GM08714 (cell line): ENCODE measurements around the gene COL21A1.

Experiments used
- H3K4me3 ChIP-seq: fragments of 200-500 bp; sonication (Bioruptor generic); 2 replicates; pipeline ENCODE4 v1.5.1; 2014; ENCODE audit warnings: mild to moderate bottlenecking, low read length, inconsistent platforms
- ZNF274 ChIP-seq: IDR thresholded peaks from 2 replicates; pipeline ENCODE4 v1.6.1; 2012; ENCODE audit warnings: mild to moderate bottlenecking, low read depth, low read length

Gene COL21A1

DNA sequence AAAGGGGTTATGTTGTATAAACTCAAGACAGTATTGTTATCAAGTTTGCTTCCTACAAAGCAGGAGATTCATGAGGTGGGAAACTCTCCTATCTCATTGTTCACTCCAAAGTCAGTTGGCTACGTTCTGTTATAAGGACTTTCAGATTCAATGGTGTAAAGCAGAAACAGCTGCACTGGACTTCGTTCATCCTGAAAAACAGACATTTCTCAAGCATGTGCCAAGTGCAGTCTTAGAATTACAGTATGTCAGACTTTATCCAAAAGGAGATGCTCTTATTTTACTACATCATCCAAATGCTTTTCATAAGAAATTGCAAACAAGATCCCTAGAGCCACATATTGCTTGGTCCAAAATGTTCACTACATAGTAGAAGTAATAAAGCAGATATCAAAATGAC, 14.9 kb downstream of the COL21A1 start:
- TF ChIP-seq ZNF274 = no peak
- H3K4me3 ChIP-seq = no peak overlapping the region

DNA sequence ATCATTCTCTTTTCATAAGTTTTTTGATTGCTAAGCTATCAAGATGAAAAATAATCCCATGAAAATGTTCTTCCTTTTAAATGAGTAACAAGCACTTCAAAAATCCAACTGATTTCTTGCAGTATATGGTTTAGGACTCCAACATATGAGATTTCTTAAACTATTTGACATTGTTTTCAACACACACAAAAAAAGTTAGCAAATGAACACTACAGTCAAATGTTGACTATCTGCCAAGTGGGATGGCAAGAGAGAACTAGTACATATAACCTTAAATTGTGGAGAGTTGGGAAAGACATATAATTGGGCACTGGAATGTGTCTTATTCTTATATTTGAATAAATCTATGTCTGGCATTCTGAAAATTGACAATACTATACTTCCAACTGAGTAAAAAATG, 15.6 kb downstream of the COL21A1 start:
- TF ChIP-seq ZNF274 = no peak
- no peak overlapping the region for H3K4me3 ChIP-seq

DNA sequence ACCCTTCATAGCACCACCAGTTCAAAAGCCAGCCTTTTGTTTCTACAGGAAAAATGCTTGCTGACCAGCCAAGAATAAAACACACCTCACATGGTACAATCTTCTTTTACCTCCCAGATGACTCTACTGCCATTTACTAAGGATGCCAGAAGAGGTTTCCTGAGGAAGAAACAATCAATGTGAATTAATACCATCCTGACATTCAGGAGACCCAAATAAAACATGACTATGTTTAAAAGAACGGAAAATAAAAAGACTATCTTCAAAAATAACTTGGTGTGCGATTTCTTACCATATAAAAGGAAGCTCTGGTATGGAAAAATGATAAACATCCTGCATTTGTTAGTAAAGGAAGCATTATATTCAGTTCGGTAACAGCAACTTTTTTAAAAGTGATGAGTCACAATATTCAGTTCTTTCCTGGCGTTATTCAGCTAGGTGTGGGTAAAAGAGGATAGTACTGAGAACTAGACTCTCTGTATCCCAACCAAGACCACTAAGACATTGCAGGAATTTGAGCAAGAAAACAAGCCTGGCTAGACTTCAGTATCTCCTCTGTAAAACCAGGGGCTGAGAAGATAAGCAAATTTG, 16.3 kb downstream of the COL21A1 start:
- TF ChIP-seq ZNF274 = no peak
- no peak overlapping the region for H3K4me3 ChIP-seq

DNA sequence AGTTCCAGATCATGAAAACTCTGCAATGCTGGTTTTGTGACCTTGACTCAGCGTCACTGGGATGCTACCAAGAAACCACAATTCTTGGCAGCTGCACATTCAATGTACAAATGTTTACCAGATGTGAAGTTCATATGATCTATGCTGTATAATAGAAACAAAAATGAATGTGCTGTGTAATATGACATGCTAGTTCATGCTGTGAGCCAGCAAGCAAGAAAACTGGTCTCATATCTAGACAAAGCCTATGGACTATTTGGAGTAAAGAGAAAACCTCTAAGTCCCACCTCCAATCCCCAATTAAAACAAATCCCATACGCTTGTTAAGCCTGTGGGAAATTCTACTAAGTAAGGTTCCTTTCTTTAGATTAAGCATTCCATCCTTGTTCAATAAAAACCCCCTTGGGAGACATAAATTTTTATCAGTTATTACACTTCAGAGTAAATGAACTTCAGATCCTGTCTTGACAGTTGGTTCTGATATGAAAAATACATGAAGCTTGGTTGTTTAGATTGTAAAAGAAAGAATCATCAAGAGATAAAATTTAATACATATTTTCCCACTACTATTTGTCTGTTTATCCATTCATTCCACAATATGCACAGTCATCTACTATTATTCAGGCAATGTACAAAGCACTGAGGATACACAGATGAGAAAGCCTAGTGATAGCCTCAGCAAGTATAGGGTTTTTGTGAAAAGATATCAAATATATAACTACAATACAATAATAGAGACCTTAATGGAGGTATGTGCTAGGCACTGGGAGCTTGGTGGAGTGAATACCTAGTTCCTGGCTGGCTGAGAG, 20.1 kb downstream of the COL21A1 start:
- no peak for TF ChIP-seq ZNF274
- H3K4me3 ChIP-seq = no peak overlapping the region

DNA sequence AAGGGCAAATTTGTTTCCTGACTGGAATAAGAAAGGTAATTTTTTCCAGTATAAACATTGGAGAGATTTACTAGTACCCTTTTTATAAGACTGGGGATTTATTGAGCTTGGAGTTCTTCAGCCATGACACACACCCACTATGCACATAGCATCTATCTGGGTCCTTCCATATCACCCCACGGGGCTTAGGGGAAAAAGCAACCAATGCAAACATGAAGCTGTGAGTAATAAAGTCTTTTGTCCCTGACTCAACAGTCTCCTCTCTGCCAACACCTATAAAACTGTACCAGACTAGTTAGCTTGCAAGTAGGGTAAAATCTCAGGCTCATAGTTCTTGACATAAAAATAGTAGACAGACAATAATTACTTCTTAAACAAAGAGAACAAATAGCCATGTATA, 23.4 kb downstream of the COL21A1 start:
- no peak for TF ChIP-seq ZNF274
- no peak overlapping the region for H3K4me3 ChIP-seq

DNA sequence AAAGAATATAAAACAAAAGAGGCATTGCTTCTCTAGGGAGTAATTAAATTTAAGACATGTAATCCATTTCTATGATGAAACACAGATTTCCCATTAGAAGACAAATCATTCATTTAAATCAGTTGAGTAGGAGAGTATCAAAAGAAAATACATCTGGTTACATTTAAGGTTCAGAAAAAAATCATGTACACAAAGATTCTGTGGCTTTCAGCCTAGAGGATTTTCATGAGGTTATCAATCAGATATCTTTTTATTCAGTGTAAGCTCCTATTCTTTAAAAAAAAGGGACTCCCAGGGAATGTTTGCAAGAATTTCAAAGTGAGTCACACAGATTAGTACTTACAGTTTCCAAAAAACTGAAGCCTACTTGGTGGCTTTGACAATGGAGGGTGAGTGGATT, 24.9 kb downstream of the COL21A1 start:
- H3K4me3 ChIP-seq = no peak overlapping the region
- TF ChIP-seq ZNF274 = no peak

DNA sequence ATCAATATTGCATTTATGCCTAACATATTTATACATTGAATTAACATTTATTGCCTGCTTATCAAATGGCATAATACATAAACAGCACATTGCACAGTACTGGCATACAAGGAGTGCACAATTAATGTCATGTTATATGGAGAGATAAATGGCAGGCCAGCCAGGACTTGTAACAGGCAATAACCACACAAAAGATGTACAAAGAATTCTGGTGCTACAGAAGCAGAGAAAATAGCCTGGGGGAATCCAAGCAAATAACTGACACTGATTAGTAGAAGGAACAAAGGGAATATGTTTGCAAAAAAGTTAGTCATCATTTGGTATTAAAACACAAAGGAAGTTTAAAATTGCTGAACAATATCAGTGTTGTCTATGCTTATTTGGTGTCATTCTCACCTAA, 27.3 kb downstream of the COL21A1 start:
- no peak overlapping the region for H3K4me3 ChIP-seq
- no peak for TF ChIP-seq ZNF274

DNA sequence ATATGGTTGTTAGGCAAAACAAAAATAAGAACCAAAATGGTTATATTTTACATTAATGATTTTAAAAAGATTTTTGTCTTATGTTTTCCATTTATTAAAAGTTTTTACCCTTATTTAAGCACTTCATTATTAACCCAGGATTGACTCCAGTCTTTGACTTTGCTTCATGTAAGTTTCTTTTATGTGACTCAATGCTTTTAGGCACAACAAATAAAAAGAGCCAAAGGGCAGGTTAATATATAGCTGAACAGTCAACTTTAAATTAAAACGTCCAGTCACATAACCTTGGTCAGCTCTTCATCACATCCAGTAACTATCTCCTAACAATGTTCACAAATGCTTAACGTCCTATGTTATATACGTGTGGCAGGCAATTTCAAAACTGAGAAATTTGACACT, 32.7 kb downstream of the COL21A1 start:
- H3K4me3 ChIP-seq = no peak overlapping the region
- TF ChIP-seq ZNF274 = no peak

DNA sequence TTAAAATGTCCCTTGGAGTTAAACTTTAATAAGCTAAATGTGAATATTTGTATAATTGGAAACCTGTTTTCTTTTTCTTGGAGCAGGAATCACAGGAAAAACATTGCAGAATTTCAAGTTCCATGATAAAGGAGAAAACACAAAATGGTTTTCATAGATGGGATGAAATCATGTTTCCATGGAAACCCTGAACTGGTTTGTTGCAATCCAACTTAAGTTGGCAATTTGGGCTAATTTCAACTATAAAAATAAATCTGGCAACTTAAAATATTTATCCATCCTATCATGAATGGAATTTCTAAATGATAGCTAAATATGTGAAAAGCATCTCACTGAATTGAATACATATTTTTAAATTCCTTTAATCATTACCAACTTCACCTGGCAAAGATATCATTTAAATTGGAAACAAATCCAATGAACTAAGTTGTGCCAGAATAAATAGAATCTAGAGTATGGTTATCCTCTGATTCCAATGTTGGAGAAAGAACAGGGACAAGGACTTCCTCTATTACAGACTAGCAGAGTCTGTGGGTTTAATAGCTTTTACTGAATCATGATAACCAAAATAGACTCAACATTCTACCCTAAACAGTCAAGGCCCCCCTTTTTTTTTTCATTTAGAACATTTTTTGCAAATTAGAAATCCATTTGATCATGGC, 33.2 kb downstream of the COL21A1 start:
- no peak overlapping the region for H3K4me3 ChIP-seq
- no peak for TF ChIP-seq ZNF274

DNA sequence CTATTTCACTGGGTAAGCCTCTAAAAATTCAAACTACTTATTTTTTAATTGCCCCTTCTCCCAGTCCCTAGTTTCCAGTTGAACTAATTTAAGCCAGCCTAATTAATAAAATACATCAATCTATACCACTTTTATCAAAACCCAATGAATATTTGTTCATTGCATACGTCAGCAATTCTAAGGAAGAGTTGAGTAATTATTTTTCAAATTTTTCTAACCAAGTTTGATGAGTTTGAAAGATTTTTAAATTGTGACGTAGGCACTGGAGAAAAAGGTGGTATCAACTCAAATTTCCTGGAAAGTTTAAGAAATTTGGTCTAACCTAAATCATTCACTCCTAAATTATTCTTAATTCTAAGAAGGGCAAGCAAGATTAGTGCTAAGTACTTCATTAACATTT, 35.7 kb downstream of the COL21A1 start:
- no peak for TF ChIP-seq ZNF274
- no peak overlapping the region for H3K4me3 ChIP-seq

DNA sequence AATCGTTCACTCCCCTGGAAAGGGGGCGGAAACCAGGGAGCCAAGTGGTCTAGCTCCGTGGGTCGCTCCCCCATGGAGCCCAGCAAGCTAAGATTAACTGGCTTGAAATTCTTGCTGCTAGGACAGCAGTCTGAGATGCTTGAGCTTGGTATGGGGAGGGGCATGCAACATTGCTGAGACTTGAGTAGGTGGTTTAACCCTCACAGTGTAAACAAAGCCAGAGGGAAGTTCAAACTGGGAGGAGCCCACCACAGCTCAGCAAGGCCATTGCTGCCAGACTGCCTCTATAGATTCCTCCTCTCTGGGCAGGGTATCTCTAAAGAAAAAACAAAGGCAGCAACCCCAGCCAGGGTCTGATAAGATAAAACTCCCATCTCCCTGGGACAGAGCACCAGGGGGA, 43.2 kb downstream of the COL21A1 start:
- no peak overlapping the region for H3K4me3 ChIP-seq
- no peak for TF ChIP-seq ZNF274

DNA sequence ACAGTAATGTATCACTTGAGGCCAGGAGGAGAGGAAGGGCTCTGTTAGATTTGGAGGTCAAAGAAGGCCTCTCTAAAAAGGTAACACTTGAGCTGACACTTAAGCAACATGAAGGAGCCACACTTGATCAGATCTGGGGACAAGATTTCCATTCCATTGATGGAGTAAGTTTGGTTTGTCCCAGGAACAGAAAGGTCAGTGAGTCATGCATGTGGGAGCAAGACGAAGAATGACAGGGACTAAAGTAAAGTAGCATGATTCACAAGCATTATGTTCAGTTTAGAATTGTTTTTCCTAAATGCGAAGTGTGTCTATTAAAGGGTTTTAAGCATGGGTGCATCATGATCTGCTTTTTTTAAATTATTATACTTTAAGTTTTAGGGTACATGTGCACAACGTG, 47.4 kb downstream of the COL21A1 start:
- no peak for TF ChIP-seq ZNF274
- no peak overlapping the region for H3K4me3 ChIP-seq

DNA sequence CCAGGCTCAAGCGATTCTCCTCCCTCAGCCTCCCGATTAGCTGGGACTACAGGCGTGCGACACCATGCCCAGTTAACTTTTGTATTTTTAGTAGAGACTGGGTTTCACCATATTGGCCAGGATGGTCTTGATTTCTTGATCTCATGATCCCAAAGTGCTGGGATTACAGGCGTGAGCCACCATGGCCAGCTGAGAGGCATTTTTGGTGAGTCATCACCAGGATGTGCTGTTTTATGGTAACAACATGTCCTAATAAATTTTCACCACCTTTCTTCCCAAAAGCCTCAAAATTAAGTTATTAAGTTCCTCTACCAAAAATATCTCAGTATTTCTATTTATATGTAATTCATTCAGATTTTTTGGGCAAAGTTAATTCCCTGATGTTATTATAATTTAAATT, 53.5 kb downstream of the COL21A1 start:
- no peak for TF ChIP-seq ZNF274
- H3K4me3 ChIP-seq = no peak overlapping the region

DNA sequence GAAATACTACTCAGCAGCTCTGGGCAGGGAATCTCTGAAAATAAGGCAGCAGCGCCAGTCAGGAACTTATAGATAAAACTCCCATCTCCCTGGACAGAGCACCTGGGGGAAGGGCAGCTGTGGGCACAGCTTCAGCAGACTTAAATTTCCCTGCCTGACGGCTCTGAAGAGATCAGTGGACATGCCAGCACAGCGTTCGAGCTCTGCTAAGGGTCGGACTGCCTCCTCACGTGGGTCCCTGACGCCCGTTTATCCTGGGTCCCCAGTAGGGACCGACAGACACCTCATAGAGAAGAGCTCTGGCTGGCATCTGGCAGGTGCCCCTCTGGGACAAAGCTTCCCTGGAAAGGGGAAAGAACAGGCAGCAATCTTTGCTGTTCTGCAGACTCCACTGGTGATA, 59.0 kb downstream of the COL21A1 start:
- TF ChIP-seq ZNF274 = no peak
- H3K4me3 ChIP-seq = no peak overlapping the region

DNA sequence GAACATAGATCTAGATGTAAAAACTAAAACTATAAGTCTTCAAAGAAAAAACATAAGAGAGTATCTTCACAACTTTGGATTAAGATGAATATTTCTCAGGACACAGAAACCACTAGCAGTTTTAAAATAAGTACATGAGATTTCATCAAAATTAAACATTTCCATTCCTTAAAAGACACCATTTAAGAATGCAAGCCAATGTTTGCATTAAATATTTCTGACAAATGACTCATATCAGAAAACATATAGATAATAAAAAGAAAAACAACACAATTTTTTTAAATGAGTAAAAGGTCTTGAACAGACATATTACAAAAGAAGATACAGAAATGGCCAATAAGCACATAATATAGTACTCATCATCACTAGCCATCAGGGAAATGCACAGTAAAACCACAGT, 59.7 kb downstream of the COL21A1 start:
- no peak for TF ChIP-seq ZNF274
- H3K4me3 ChIP-seq = no peak overlapping the region
